Cortex of kidney (tissue), 1 donor: ENCODE results near the gene NTSR1.

ENCODE experiments used
- DNase-seq: peaks from one replicate; lab custom pipeline; 2025; lab: John Stamatoyannopoulos, UW

Gene NTSR1

DNA sequence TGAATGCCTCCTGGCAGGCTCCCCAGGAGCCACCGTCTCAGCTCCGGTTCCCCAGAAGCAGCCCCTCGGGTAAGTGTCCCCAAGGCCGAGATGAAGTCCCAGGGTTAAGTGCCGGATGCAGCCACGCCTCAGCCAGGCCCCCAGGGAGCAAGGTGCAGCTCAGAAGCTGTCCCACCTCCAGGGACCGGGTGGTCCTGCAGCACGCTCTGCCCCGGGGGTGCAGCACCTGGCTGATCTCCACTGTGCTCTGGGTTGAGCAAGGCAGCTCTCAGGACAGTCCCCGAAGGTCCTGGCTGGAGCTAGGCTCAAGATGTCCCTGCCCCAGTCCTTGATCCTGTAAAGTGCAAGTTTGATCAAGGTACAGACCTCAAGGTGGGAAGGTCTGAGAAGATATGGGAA is 15.1 kb upstream of the NTSR1 start:
- no peak for DNase-seq

DNA sequence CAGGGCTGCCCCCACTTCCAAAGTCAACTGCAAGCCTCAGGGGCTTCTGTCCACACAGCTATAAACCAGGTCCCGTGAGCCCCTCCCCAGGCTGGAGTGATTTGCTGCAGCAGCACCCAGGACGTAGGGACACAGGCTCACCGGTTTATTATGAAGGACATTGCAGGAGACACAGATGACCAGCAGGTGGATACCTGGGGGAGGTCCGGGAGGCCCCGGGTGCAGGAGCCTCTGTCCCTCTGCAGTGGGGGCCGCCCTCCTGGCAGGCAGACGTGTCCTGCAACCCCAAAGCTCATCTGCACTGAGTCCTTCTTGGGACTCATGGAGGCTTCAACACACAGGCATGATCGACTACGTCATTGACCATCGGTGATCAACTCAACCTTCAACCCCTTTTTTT is 14.5 kb upstream of the NTSR1 start:
- no peak for DNase-seq

DNA sequence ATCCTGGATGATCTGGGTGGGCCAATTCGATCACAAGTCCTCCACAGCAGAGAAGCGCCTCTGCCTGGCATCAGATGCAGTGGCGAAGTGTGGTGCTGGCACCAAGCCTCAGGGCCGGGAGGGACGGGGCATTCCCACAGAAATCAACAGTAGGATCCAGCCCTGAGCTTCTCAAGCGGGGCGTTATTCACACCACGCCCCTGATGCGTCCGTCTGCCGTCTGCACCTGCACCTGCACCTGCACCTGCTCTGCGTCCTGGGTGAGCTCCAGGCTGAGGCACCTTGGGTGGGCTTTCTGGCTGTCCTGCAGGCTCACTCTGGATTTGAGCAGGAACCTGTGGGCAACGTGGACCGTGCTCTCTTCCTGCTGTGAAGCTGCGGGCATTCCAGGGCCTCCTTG is 13.8 kb upstream of the NTSR1 start:
- DNase-seq = no peak

DNA sequence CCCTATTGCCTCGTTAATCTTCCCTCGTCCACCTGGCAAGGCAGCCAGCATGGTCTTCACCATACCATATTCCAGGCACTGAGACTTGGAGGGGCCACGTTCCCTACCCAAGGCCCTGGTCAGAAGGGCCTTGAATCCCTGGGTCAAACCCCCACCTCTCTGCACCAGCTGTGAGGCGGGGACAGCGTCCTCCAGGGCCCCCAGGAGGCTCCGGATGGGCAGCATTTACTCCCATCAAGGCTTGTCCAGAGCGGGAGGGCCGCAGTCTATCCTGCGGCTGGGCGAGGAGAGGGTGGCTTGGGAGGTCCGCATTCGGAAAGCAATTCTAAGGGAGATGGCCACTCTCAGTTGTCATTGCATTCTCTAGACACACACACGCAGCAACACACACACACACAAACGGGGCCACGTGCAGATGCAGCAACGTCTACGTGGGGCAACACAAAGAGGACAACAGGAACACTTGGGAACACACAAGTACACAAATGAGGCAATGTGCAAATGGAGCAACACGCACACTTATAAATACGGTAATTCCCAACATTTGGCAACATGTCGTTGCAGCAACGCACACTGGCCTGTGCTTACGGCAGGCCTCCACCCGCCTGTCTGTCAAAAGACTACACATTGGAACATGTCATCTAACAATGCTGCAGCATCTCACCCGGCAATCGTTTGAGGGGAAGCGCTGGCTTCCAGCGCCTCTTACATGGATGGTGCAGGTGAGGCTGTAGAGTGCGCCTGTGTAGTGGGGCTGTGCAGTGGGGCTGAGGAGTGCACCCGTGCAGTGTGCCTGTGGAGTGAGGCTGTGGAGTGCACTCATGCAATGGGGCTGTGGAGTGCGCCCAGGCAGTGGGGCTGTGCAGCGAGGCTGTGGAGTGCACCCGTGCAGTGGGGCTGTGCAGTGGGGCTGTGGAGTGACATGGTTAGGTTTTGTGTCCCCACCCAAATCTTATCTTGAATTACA is 12.9 kb upstream of the NTSR1 start:
- no peak for DNase-seq

DNA sequence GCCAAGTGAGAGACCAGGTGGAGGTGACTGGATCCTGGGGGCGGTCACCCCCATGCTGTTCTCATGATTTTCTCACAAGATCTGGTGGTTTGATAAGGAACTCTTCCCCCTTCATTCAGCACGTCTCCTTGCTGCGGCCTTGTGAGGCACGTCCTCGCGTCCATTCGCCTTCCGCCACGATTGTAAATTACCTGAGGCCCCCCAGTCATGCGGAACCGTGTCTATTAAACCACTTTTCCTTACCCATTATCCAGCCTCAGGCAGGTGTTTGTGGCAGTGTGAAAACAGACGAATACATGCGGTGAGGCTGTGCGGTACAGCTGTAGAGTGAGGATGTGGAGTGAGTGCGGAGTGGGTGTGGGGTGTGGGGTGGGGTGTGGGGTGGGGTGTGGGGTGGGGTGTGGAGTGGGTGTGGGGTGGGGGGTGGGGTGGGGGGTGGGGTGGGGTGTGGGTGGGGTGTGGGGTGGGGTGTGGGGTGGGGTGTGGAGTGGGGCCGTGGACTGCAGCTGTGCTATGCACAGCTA is 12.1 kb upstream of the NTSR1 start:
- no peak for DNase-seq

DNA sequence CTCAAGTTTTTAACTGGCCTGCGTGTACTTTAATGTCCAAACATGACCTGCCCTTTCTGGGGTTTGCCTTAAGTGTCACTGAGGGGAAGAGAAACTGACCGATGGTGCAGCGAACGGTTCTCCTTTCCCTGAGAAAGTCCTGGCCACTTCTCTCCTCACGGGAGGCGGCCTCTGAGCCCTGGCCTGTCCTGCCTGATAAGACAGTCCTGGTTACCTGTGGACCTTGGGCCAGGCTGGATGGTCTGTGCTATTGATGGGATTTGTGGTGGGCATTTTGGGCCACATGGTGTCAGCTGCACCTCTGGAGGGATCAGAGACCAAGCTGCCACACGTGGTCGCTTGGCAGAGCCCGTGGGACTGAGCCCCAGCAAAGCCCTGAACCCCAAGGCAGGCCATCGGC is 11.6 kb upstream of the NTSR1 start:
- no peak for DNase-seq

DNA sequence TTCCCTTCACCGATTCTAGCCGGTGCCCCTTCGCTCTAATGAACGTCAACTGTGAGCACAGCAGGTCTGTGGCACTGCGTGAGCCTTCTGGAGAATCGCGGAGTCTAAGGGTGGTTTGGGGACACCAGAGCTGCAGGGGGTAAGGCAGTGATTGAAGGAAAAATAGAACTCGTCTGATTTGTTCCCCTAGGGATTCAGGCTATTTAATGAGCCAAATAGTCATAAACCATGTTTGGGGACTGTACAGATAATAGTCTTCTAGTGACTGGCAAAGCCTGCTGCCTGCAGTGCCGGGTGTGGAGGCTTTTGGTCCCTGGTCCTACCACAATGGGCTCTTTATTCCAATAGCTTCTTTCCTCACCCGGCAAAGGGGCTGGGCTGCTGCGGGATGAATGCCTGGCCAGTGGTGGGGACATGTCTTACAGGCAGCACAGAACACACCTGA is 11.1 kb upstream of the NTSR1 start:
- no peak for DNase-seq

DNA sequence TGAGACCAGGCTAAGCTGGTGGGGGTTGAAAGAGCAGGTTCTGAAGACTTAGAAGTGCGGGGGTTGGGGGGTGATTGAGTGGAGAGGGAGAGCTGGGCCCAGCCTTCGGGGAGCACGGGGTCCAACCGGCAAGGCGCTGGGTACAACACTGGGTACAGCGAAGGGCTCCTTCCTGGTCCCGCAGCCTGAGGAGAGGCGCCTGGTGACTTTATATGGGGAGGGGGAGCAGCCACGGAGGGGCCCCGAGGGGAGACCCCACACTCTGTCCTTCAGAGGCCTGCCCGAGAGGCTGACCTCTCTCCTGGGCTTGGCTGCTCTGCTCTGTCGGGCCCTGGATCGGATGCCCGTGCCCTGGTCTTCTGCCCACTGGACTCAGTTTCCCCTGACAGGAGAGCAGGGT is 10.4 kb upstream of the NTSR1 start:
- no peak for DNase-seq

DNA sequence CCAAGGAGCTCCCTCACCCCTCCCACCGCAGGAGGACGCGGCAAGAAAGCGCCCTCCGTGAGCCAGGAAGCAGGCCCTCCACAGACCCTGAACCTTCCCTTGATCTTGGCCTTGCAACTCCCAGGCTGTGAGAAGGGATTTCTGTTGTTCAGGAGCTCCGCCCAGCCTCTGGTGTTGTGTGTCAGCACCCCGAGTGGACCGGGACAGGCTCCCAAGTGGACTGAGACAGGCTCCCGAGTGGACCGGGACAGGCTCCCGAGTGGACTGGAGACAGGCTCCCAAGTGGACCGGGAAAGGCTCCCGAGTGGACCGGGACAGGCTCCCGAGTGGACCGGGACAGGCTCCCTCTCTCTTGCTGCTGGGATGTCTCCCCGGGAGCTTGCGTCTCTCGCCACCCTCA is 9.3 kb upstream of the NTSR1 start:
- DNase-seq = no peak

DNA sequence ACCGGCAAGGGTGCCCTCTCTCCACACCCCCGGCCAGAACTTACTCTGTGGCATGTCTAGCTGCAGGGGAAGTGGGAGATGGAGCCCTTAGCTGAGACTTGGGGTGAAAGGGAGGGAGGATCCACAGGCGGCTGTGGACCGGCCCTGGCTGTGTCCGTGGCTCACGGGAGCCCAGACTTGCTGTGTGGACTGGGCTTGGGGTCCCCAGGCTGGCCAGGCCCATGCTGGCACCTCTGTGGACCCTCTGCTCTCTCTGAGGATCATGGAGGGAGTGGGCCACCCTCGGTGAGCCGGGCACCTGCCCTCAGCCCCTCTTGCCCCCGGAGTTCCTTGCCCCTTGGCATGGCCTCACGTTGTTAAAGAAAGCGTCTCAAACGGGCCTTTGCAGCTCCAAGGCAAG is 8.9 kb upstream of the NTSR1 start:
- DNase-seq = no peak

DNA sequence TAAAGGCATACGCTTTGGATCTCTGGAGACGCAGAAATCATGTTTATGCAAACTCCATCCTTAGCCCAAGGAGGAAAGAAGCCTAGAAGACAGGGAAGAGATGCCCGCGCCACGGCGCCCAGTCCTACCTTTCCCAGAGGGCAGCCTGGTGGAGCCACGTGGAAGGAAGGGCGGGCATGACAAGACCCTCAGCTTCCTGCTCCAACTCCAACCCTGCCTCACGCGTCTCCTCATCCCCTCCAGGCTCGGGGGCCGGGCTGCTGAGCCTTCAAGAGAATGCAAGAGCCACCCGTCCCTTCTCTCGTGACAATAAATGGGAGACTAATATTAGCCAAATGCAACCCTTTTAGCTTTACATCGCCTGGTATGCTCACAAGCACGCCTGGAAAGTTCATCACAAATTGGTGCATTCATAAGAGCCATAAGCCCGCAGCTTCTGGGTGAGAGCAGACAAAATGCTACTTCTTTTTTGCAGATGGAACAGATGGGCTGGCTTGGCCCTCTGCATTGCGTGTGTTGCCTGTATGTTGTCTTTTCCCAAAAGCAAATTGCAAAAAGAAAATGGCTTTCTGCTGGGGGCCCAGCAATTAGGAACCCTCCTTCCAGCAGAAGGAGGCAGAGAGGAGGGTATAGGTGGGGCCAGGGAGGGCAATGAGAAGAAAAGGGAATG is 8.2 kb upstream of the NTSR1 start:
- no peak for DNase-seq

DNA sequence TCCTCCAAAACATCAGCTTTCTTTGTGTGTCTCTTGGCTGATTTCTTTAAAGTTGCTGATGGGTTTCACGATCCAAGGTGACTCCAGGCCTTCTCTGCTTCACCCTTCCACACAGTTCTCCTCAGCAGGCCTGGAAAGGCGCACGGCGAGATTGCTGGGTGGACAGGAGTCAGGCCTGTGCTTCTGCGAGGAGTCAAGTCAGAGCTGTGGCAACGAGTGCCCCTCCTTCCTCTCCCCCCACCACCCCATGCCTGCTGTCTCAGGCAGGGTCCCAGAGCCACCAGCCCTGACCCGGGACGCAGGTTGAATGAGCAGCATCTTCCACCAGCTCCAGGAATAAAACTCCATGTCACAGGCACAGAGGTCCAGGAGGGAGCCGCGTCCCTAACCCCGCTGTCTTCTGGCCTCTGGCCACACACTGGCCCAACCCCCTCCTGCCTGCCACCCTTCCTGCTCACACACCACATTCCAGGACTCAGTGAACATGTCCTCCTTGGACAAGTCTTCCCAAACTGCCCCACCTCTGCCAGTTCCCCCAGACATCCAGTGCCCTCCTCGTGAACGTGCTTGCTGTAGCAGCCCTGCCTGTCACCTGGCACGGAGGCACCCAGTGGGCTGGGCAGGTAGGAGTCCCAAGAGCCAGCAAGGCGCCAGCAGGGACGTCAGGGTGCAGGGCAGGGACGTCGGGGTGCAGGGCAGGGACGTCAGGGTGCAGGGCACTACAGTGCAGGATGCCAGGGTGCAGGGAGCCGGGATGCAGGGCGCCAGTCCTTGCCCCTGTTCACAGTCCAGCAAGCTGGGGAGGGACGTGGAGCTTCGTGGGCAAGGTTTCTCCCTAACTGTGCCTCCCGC is 7.2 kb upstream of the NTSR1 start:
- DNase-seq = no peak

DNA sequence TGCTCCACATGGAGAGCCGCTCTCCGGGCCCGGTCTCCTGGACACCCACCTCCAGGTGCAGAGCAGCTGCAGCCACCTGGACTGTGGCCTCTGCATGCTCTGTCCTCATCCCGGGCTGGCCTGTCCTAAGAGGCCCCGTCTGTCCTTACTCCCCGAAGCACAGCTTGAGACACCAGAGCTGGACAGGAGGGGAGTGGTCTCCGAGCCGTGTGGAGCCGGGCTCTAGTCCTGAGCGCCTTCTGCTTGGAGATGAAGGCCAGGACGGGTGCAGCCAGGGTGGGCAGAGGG is 6.7 kb upstream of the NTSR1 start:
- no peak for DNase-seq

DNA sequence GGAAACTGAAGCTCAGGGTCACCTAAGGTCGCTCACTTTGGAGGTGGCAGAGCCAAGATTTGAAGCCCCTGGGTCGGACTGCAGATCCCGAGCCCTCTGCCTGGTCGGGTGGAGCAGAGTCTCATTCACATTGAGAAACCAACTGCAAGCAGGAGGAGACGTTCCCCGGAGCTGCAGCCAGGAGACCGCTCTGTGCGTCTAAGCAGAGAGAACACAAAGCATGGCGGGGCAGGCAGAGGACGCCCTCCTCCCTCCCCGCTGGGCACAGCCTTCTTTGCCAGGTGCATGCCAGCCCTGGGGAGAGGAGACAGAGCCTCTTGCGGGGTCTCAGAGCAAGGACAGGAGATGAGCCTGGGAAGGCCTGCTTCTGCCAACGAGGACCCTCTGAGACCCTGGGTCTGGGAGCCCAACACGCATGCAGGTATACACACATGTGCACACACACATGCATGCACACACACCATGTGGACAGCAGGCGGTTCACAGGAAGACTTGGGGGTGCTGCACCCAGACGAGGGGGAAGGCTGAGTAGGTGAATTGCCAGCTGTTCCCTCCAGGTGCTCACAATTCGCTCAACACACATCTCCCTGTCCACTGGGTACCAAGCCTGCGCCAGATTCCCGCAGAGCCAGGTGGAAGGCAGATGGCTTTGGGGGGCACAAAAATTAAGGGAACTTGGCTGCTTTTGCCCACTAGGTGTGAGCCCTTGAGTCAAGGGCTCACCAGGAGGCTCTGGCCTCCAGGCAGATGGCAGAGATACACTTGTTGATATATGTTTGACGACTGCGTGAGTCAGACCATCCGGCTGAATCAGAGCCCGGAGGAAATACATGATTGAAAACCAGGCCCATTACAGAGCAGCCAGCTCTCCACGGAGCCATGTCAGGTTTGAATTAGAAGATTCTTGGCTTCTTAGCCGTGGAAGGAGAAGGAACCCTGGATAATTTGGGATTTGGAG is 5.5 kb upstream of the NTSR1 start:
- DNase-seq = no peak

DNA sequence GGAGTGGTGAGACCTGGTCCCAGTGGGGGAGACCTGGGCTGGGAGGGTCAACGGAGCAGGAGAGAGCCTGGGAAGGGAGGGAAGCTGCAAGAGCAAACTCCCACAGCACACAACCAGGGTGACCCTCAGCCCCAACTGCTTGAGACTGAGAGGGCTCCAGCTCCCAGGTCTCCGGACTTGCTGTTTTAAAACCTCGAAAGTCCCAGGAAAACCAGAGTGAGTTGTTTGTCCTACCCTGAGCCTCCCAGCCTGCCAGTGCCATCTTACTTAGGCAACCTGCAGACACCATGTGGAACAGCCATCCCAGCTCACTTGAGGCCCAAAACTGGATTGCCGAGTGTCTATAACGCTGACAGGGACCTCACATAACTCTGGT is 4.8 kb upstream of the NTSR1 start:
- no peak for DNase-seq

DNA sequence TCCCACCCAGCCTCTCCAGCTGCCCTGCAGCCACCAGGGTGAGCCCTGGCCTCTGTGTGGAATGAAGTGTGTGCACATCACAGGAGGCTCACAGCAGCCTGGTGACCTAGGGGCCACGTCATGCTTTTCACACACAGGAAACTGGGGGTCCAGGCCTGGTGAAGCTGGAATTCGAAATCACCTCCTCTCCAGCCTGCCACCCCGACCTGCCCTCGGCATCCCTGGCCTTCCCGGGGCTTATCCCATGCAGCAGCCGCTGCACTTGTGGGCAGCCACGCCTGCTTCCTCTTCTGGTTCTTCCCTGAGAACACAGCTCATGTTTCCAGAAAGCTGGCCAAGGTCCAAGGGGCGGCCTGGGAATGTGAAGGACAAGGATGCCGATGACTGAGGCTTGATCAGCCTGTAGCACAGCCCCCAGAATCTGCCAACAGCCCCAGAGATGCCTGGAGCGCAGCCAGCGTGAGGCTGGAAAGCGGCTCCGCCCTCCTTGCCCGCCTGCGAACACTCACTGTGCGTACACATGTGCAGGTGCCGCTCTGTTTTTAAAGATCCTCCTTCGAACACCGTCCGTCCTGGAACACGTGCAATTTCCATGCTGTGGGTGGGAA is 4.2 kb upstream of the NTSR1 start:
- no peak for DNase-seq

DNA sequence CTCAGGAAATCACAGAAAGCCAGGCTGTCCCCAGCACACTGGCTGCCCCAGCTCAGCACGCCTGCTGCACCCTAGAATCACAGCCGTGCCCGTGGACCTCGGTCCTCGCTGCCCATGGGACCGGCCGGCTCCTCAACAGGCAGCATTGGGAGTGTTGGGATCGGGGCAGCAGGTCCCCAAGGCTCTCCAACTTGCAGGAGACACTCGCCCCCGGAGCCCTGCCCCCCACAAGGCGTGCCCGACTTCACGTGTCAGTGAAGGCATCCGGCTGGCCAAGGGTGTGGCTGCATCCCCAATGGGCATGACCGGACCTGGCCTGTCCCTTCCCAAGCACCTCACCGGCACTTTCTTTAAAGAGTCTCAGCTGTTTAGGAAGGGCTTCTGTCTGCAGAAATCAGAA is 3.0 kb upstream of the NTSR1 start:
- DNase-seq = no peak

DNA sequence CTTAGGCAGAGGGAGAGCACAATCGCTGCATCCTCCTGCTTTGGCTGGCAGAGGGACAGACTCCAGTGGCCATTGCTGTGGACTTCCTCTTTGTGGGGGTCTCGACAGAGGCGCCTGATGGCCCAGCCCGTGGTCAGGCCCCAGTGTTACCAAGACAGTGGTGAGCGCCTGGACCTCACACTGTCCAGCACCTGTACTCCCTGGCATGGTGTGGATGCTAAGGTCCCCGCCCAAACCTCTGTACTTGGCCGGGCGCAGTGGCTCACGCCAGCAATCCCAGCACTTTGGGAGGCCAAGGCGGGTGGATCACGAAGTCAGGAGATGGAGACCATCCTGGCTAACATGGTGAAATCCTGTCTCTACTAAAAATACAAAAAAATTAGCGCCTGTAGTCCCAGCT is 2.3 kb upstream of the NTSR1 start:
- DNase-seq = no peak

DNA sequence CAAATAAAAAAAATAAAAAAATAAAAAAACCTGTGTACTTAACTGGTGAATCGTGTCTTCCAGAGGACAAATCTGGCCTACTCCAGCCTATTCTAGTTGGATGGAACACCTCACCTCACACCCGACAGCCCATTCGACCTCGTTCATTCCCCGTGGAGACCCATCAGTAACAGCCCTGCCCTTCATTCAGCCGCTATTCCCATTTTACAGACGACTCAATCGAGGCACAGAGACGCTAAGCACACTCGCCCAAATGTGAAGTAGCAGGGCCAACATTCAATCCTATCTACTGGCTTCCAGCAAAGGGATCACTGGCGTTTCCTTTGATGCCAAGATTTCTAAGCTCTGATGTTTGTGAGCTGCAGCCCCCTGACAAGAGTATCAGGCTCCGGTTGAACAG is 1.8 kb upstream of the NTSR1 start:
- DNase-seq = no peak

DNA sequence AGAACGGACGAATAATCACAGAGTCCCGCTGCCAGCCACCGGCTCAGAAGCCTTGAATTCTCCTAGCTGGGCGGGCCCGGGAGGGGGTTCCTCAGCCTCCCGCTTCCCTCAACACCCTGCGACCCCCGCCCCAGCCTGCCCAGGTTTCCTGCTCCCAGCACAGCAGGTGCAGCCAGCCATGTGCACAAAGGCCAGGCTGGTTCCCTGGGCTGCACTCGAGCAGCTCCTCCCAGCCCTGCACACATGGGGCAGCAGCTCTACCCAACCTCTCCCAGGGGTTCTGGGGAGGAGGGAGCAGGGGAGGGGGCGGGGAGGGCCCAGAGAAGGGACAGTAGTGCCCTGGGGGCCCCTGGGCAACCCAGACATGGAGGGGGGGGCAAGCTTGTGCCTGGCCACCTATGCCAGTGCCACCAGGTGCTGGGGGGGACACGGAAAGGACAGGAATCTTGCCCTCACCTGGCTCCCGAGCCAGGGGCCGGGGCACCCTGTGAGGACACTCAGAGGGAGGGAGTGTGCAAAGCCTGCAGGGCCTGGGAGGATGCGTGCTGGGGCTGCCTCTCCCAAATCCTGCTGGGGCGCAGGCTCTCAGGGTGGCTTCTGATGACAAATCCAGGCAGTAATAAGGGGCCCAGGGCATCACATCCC is 1.2 kb upstream of the NTSR1 start:
- no peak for DNase-seq
